NT2/D1 (cell line): ENCODE measurements around the gene MTNR1B.

Experiments
- DNase-seq: peaks from one replicate; pipeline ENCODE4 v3.0.0-alpha.2; 2011; ENCODE audit warnings: low read depth, low spot score
- H3K27me3 ChIP-seq: 2 replicates; pipeline ENCODE4 v1.6.0; 2011; ENCODE audit warnings: mild to moderate bottlenecking; ENCODE audit not compliant: insufficient read length, insufficient read depth
- H3K36me3 ChIP-seq: 2 replicates; pipeline ENCODE4 v1.6.1; 2011; ENCODE audit warnings: mild to moderate bottlenecking, low read length, mixed read lengths; ENCODE audit not compliant: insufficient read depth, insufficient read length
- H3K4me1 ChIP-seq: 2 replicates; pipeline ENCODE4 v1.5.1; 2011; ENCODE audit not compliant: insufficient read depth, insufficient read length
- H3K4me3 ChIP-seq: 2 replicates; pipeline ENCODE4 v1.5.1; 2011; ENCODE audit warnings: low read depth; ENCODE audit not compliant: insufficient read length
- H3K9ac ChIP-seq: 2 replicates; pipeline ENCODE4 v1.6.0; 2011; ENCODE audit warnings: low read depth; ENCODE audit not compliant: insufficient read length
- H3K9me3 ChIP-seq: 2 replicates; pipeline ENCODE4 v1.5.1; 2011; ENCODE audit warnings: mild to moderate bottlenecking, low read length; ENCODE audit not compliant: insufficient read depth
- SUZ12 ChIP-seq: IDR thresholded peaks from 2 replicates; pipeline ENCODE4 v1.6.1; 2011; ENCODE audit not compliant: insufficient read length, insufficient read depth; ENCODE audit errors: extremely low read depth
- YY1 ChIP-seq: IDR thresholded peaks from 2 replicates; pipeline ENCODE4 v1.6.1; 2011; ENCODE audit not compliant: insufficient read length, insufficient read depth
- ZNF274 ChIP-seq: IDR thresholded peaks from 2 replicates; pipeline ENCODE4 v1.6.1; 2011; ENCODE audit warnings: mild to moderate bottlenecking, low read depth, low read length

Gene MTNR1B

DNA sequence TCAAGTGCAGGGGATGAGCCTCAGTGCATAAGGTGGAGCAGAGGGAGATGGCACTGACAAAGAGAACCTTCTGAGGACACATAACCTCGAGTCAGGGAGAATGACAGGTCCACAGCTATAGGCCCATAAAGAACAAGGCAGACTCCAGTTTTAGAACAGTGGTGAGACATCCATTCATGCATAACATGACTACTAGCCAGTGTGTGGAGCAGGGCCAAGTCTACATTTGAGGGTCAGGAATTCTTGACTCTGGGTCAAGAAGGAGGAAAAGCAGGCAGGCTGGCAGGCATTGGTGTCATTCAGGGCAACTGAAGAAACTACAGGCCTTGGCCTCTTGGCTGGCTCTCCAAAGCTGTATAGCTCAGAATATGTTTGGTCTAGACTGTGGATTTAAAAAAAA lies 54.9 kb downstream of the MTNR1B start:
- no peak for TF ChIP-seq SUZ12
- no peak for TF ChIP-seq ZNF274
- TF ChIP-seq YY1 = no peak
- DNase-seq = no peak
- Histone ChIP-seq H3K27me3 (no peaks in the 10 kb centered on the region), H3K9ac (no peak overlapping the region), H3K4me3 (no peak overlapping the region), H3K9me3 (no peaks in the 10 kb centered on the region), H3K36me3 (no peaks in the 10 kb centered on the region), H3K4me1 (peaks cover 3% of the 10 kb centered on the region)

- Histone ChIP-seq H3K27me3 (no peaks in the 10 kb centered on the region), H3K4me1 (peaks cover 3% of the 10 kb centered on the region), H3K36me3 (no peaks in the 10 kb centered on the region), H3K4me3 (no peak overlapping the region), H3K9me3 (no peaks in the 10 kb centered on the region), H3K9ac (no peak overlapping the region)
- DNase-seq = no peak
- TF ChIP-seq ZNF274 = no peak
- no peak for TF ChIP-seq YY1
- no peak for TF ChIP-seq SUZ12
Observed at GRCh38 chr11:93025558-93026255, 56.3 kb downstream of the MTNR1B start.

DNA sequence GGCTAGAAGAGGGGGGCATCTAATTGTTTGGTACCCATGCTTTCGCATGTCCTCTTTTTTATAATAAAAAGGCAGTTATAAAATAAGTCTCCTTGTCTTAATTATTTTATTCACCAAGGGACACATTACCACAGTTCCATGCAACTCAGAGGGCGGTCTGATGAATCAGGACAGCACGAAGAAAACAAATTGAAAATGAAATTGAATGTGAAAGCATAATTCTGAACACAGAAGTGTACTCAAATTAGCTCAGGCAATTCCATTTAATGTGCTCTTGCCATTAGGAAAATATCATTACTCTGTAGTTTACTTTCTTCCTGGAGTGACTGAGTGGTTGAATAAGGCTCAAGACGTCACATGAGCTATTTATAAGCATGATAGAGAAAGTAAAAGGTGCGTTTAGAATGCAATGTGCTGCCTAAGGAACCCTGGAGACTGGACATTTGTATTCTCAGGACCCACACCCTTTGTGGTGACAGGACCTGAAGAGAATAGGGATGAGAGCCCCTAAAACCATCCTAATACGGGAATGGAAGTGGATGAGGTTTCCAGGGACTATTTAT lies 59.6 kb downstream of the MTNR1B start:
- H3K4me3 ChIP-seq = no peak overlapping the region
- no peaks in the 10 kb centered on the region for H3K9me3 ChIP-seq
- no peaks in the 10 kb centered on the region for H3K36me3 ChIP-seq
- TF ChIP-seq ZNF274 (no peak), YY1 (no peak), SUZ12 (no peak)
- peaks cover 4% of the 10 kb centered on the region for H3K4me1 ChIP-seq
- H3K27me3 ChIP-seq = no peaks in the 10 kb centered on the region
- DNase-seq = no peak
- no peak overlapping the region for H3K9ac ChIP-seq

DNA sequence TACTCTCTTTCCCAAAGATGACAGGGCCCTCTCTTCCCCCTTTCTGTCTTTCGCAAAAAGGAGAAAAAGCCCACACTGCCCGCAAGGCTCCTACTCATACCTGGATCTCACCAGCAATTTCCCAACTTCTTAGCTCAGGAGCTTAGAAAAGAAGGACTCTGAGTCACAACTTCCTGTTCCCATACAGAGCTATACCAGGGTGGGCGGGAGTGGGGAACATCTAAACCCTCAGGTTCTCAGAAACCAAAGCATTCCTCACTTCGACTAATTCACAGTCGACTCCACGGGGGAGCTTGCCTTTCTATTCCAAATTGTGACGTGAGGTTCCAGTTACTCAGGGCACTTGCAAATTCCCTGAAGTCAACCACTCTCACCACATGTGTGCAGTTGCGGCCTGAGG lies 61.9 kb downstream of the MTNR1B start:
- TF ChIP-seq ZNF274 (no peak), YY1 (no peak), SUZ12 (no peak)
- peaks cover 4% of the 10 kb centered on the region for H3K4me1 ChIP-seq
- DNase-seq = peak; percentile 84

More for the DNA sequence above, 61.9 kb downstream of the MTNR1B start:
- H3K27me3 ChIP-seq = no peaks in the 10 kb centered on the region
- no peak overlapping the region for H3K9ac ChIP-seq
- no peaks in the 10 kb centered on the region for H3K36me3 ChIP-seq
- H3K9me3 ChIP-seq = peaks cover 7% of the 10 kb centered on the region; the same call in 1 of the 2 replicates
- H3K4me3 ChIP-seq = no peak overlapping the region
